T-helper 1 cell treated with Interleukin-12 subunit alpha and Interleukin-12 subunit beta and Interleukin-4 antibody, amounts not matched to agents 30 μg/mL and 1 μg/mL, for 36 hours (primary cell): ENCODE data around the gene CTDP1.

Source experiments
- H3K27ac Mint-ChIP-seq: one replicate; pipeline ENCODE4 v1.8.0; 2021; ENCODE audit warnings: mild to moderate bottlenecking, mixed read lengths
- H3K27me3 Mint-ChIP-seq: one replicate; pipeline ENCODE4 v1.8.0; 2021; ENCODE audit warnings: low read depth, mixed read lengths
- H3K36me3 Mint-ChIP-seq: one replicate; pipeline ENCODE4 v1.8.0; 2021; ENCODE audit warnings: low read depth, mixed read lengths
- H3K4me1 Mint-ChIP-seq: one replicate; pipeline ENCODE4 v1.8.0; 2021; ENCODE audit warnings: low read depth, mixed read lengths
- H3K4me3 Mint-ChIP-seq: one replicate; pipeline ENCODE4 v1.8.0; 2021; ENCODE audit warnings: mild to moderate bottlenecking, moderate library complexity, mixed read lengths
- H3K9me3 Mint-ChIP-seq: one replicate; pipeline ENCODE4 v1.8.0; 2021; ENCODE audit warnings: mixed read lengths

CTDP1 gene

GRCh38 chr18:79754022-79754761 lies 74.6 kb downstream of the CTDP1 start:
- no peaks in the 10 kb centered on the region for H3K4me1 Mint-ChIP-seq
- H3K36me3 Mint-ChIP-seq = peaks cover 14% of the 10 kb centered on the region
- no peaks in the 10 kb centered on the region for H3K9me3 Mint-ChIP-seq
- H3K4me3 Mint-ChIP-seq = no peak overlapping the region
- H3K27ac Mint-ChIP-seq = no peak overlapping the region
- H3K27me3 Mint-ChIP-seq = no peaks in the 10 kb centered on the region

DNA sequence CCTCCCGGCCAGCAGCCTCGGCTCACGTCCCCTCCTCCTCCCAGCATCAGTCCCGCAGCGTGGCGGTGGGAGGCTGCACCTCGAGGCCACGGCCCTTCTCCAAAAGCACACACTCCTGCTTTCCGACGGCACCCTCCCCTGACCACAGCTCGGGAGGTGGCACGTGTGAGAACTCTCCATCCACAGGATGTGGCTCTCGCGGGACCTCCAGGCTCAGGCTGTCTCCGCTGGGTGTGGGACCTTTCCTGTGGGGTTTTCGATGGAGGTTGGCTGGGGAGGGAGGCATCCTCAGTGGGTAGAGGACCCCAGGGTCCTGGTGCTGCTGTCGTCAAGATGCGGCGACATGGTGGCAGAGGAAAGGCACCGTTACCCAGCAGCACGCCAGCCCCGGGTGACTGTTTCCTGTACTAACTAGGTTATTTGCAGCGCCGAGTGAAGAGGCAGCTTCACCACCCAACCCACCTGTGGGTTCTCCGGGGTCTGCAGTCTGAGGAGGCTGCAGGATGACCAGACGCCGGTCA lies 75.3 kb downstream of the CTDP1 start:
- no peak overlapping the region for H3K4me3 Mint-ChIP-seq
- no peak overlapping the region for H3K27ac Mint-ChIP-seq
- peaks cover 14% of the 10 kb centered on the region for H3K36me3 Mint-ChIP-seq
- no peaks in the 10 kb centered on the region for H3K9me3 Mint-ChIP-seq
- H3K27me3 Mint-ChIP-seq = no peaks in the 10 kb centered on the region
- H3K4me1 Mint-ChIP-seq = no peaks in the 10 kb centered on the region

DNA sequence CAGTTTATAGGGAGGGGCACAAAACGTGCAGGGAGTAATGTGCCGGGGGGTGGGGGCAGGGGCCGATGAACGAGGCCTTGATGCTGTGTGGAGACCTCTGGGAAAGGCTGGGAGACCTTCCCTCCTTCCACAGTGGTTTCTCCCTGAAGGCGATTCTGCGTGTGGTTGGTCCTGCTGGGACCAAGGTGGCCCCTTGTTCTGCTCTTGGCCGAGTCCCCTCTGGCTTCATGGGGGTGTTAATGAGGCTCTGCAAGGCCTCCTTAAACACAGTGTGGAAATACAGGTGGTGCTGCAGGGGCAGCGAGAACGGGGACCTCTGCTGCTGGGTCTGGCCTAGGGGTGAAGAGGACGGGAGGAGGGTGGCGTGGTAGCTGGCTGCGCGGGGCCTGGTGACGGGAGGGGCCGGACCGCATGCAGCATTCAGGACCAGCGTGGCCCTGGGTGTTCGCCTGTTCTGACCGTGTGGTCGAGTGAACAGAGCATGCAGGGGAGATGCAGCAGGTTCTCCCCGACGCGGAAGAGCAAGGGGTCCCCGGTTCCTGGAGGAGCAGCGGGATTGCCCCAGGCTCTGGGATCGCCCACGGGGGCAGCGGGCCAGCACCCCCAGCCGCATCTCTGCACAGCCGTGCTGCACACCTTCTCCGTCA lies 76.0 kb downstream of the CTDP1 start:
- no peak overlapping the region for H3K27ac Mint-ChIP-seq

GRCh38 chr18:79756143-79756500 lies 76.5 kb downstream of the CTDP1 start:
- Mint-ChIP-seq H3K4me3 (no peak overlapping the region), H3K36me3 (peaks cover 14% of the 10 kb centered on the region), H3K4me1 (peaks cover 3% of the 10 kb centered on the region), H3K27me3 (no peaks in the 10 kb centered on the region), H3K9me3 (peaks cover 4% of the 10 kb centered on the region), H3K27ac (no peak overlapping the region)

More for the DNA sequence above, 76.0 kb downstream of the CTDP1 start:
- H3K9me3 Mint-ChIP-seq = peaks cover 4% of the 10 kb centered on the region
- no peaks in the 10 kb centered on the region for H3K27me3 Mint-ChIP-seq
- peaks cover 14% of the 10 kb centered on the region for H3K36me3 Mint-ChIP-seq
- no peaks in the 10 kb centered on the region for H3K4me1 Mint-ChIP-seq
- no peak overlapping the region for H3K4me3 Mint-ChIP-seq

DNA sequence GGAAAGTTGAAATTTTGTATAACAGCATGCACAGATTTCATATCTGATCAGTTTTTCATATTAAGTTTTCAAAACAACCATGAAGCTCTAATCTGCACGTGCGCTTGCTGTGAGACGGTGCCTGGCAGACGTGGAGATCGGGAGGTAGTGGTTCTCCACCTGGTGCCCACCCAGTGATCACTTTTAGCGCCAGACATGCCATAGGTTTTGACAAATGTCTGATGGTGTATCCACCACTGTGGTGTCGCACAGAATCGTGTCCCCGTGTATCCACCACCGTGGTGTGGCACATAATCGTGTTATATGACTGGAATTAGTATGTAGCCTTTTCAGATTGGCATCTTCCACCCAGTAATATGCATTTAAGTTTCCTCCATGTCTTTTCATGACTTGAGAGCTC lies 77.2 kb downstream of the CTDP1 start:
- H3K9me3 Mint-ChIP-seq = peaks cover 4% of the 10 kb centered on the region
- H3K27ac Mint-ChIP-seq = no peak overlapping the region
- no peaks in the 10 kb centered on the region for H3K27me3 Mint-ChIP-seq
- H3K4me3 Mint-ChIP-seq = no peak overlapping the region
- peaks cover 3% of the 10 kb centered on the region for H3K4me1 Mint-ChIP-seq
- peaks cover 14% of the 10 kb centered on the region for H3K36me3 Mint-ChIP-seq

DNA sequence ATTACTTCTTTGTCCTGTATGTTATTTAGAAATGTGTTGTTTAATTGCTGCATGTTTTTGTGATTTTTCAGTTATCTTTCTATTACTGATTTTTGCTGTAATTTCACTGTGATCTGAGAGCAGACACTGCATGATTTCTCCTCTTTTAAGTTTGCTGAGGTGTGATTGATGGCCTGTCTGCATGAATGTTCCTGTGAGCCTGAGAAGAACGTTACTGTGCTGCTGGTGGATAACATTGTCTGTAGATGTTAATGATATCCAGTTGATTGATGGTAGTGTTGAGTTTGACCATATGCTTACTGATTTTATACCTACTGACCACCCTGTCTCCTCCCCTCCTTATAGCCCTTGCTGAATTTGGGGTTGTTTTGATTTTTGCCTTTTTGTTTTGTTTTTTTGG lies 80.7 kb downstream of the CTDP1 start:
- Mint-ChIP-seq H3K36me3 (peaks cover 3% of the 10 kb centered on the region), H3K27me3 (no peaks in the 10 kb centered on the region), H3K4me1 (peaks cover 3% of the 10 kb centered on the region), H3K27ac (no peak overlapping the region), H3K9me3 (peaks cover 4% of the 10 kb centered on the region), H3K4me3 (no peak overlapping the region)

- Mint-ChIP-seq H3K27me3 (no peaks in the 10 kb centered on the region), H3K9me3 (peaks cover 4% of the 10 kb centered on the region), H3K27ac (no peak overlapping the region), H3K36me3 (no peaks in the 10 kb centered on the region), H3K4me3 (no peak overlapping the region), H3K4me1 (peaks cover 3% of the 10 kb centered on the region)
These were observed 81.3 kb downstream of the CTDP1 start for GRCh38 chr18:79760881-79761280.

DNA sequence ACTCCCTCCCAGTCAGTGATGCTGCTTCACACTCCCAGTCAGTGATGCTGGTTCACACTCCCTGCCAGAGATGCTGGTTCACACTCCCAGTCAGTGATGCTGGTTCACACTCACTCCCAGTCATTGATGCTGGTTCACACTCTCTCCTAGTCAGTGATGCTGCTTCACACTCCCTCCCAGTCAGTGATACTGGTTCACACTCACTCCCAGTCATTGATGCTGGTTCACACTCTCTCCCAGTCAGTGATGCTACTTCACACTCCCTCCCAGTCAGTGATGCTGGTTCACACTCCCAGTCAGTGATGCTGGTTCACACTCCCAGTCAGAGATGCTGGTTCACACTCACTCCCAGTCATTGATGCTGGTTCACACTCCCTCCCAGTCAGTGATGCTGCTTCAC lies 83.8 kb downstream of the CTDP1 start:
- Mint-ChIP-seq H3K4me1 (peaks cover 3% of the 10 kb centered on the region), H3K36me3 (no peaks in the 10 kb centered on the region), H3K27me3 (peaks cover 4% of the 10 kb centered on the region), H3K9me3 (peaks cover 17% of the 10 kb centered on the region), H3K4me3 (no peak overlapping the region), H3K27ac (no peak overlapping the region)

DNA sequence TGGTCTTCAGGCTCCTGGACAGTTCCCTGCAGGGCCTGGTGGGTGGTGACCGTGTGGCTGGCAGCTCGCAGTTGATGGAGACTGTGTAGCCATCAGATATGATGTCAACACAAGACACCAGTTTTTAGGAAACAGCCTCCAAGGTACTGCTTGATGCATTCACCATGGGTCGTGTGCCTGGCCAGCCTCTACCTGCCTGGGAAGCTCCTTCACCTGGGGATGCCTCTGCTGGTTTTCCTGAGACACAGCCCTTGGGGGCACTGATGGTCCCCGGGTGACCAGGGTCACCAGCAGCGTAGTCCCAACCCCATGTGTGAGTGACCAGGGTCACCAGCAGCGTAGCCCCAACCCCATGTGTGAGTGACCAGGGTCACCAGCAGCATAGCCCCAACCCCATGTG lies 84.5 kb downstream of the CTDP1 start:
- Mint-ChIP-seq H3K4me3 (no peak overlapping the region), H3K9me3 (peaks cover 17% of the 10 kb centered on the region), H3K4me1 (peaks cover 3% of the 10 kb centered on the region), H3K27me3 (peaks cover 4% of the 10 kb centered on the region), H3K36me3 (no peaks in the 10 kb centered on the region), H3K27ac (no peak overlapping the region)

GRCh38 chr18:79765491-79766245 lies 86.1 kb downstream of the CTDP1 start:
- H3K36me3 Mint-ChIP-seq = no peaks in the 10 kb centered on the region
- peaks cover 14% of the 10 kb centered on the region for H3K9me3 Mint-ChIP-seq
- peaks cover 3% of the 10 kb centered on the region for H3K4me1 Mint-ChIP-seq
- no peak overlapping the region for H3K4me3 Mint-ChIP-seq
- no peak overlapping the region for H3K27ac Mint-ChIP-seq
- H3K27me3 Mint-ChIP-seq = peaks cover 4% of the 10 kb centered on the region

GRCh38 chr18:79766308-79766707 lies 86.7 kb downstream of the CTDP1 start:
- Mint-ChIP-seq H3K27me3 (peaks cover 4% of the 10 kb centered on the region), H3K4me3 (no peak overlapping the region), H3K27ac (no peak overlapping the region), H3K4me1 (no peaks in the 10 kb centered on the region), H3K36me3 (no peaks in the 10 kb centered on the region), H3K9me3 (peaks cover 14% of the 10 kb centered on the region)

DNA sequence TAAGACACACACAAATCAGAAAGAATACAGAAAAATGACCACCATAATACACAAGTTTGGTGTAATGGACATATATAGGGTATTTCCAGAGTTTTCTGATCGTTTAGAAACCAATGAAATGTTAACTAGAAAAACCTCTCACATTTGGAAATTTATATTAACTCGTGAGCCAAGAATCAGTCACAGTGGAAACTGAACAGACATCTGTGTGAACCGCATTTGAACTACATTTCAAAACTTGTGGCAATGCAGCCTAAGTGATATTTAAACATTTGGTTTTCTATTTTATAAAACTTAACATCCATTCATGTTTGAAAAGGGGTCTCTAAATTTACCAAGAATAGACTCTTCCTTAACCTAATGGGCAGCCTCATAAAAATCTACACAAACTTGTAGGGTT lies 89.1 kb downstream of the CTDP1 start:
- Mint-ChIP-seq H3K27ac (no peak overlapping the region), H3K4me1 (no peaks in the 10 kb centered on the region), H3K27me3 (peaks cover 4% of the 10 kb centered on the region), H3K4me3 (no peak overlapping the region), H3K36me3 (no peaks in the 10 kb centered on the region), H3K9me3 (peaks cover 14% of the 10 kb centered on the region)

DNA sequence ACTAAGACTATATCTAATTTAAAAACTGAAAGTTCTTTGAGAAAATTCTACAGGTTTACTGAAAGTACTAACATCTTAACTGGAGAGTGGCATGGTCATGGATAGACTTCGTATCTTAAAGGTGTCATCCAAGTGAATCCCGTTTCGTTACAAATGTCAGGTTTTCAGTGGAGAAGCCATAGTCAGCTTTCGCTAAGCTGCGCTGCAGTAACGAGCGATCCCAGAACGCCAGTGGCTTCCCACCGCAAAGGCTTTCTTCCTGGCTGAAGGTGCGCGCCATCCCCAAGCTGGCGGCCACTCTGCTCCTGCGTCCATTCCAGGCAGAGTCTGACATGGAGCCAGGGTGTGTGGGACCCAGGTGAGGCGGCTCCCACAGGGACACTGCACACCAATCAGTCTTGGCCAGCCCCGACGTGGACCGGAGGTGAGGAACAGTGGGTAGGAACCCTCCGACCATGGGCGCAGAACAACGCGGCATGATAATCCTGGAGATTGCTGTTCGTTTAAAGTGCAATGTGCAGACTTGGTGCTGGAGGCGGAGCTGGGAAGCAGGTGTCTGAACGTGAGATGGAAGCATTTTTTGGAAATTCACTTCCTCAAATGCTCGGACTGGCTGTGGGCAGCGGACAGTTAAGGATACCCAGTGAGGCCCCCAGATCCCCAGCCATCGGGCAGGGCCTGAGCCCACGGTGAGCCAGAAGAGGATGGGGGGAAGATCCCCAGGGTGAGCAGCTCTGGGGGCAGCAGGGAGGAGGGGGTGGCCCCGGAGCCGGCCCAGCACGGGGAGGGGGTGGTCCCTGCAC lies 90.3 kb downstream of the CTDP1 start:
- Mint-ChIP-seq H3K36me3 (no peaks in the 10 kb centered on the region), H3K27me3 (peaks cover 4% of the 10 kb centered on the region), H3K4me1 (no peaks in the 10 kb centered on the region), H3K4me3 (no peak overlapping the region), H3K27ac (no peak overlapping the region), H3K9me3 (peaks cover 14% of the 10 kb centered on the region)

- H3K27ac Mint-ChIP-seq = no peak overlapping the region
These were observed 90.9 kb downstream of the CTDP1 start for GRCh38 chr18:79770501-79770815.

More at GRCh38 chr18:79770501-79770815, 90.9 kb downstream of the CTDP1 start:
- Mint-ChIP-seq H3K27me3 (peaks cover 4% of the 10 kb centered on the region), H3K36me3 (no peaks in the 10 kb centered on the region), H3K9me3 (peaks cover 14% of the 10 kb centered on the region), H3K4me1 (no peaks in the 10 kb centered on the region), H3K4me3 (no peak overlapping the region)
